K562 (cell line): ENCODE results near the gene POLD4. TPM values are rescaled to one million over a fixed set of nuclear protein-coding genes. Genes with fewer than 3 reads are reported as not detected.
A peak's percentile ranks its signal among the peaks of the same experiment; 100 is the strongest.

Experiments
- ADNP ChIP-seq: fragments of 200-800 bp; sonication (Bioruptor generic); IDR thresholded peaks from 2 replicates; pipeline ENCODE4 v1.6.1; 2016; ENCODE audit warnings: missing genetic modification characterization, missing compliant biosample characterization
- ASH1L ChIP-seq: fragments of 450-650 bp; IDR thresholded peaks from 2 replicates; pipeline ENCODE4 v1.6.1; 2018; ENCODE audit warnings: borderline replicate concordance, mild to moderate bottlenecking, low read depth; ENCODE audit not compliant: partially characterized antibody
- DPF2 ChIP-seq: fragments of 450-650 bp; IDR thresholded peaks from 2 replicates; pipeline ENCODE4 v1.6.1; 2016
- GTF3C2 ChIP-seq: IDR thresholded peaks from 3 replicates; pipeline ENCODE4 v1.6.1; 2011; ENCODE audit warnings: borderline replicate concordance, mild to moderate bottlenecking, moderate library complexity; ENCODE audit not compliant: insufficient read length; ENCODE audit errors: extremely low read depth
- OTX1 ChIP-seq: fragments of 450-650 bp; formaldehyde crosslinking; IDR thresholded peaks from 2 replicates; pipeline ENCODE4 v1.4.0; 2022; ENCODE audit warnings: mild to moderate bottlenecking
- PCBP1 ChIP-seq: fragments of 200-400 bp; formaldehyde crosslinking; IDR thresholded peaks from 2 replicates; pipeline ENCODE4 v1.6.1; 2018; ENCODE audit warnings: mild to moderate bottlenecking, low read depth, low read length; ENCODE audit not compliant: poor library complexity, severe bottlenecking
- SAFB2 ChIP-seq: fragments of 200-400 bp; formaldehyde crosslinking; IDR thresholded peaks from 2 replicates; pipeline ENCODE4 v1.6.1; 2018; ENCODE audit warnings: borderline replicate concordance, low read length, low read depth, moderate library complexity; ENCODE audit not compliant: severe bottlenecking
- WHSC1 ChIP-seq: IDR thresholded peaks from one replicate; pipeline ENCODE4 v1.6.1; 2012; ENCODE audit warnings: low read length, control low read depth, inconsistent platforms
- ZBTB2 ChIP-seq: fragments of 450-650 bp; IDR thresholded peaks from 2 replicates; pipeline ENCODE4 v1.6.1; 2016; ENCODE audit warnings: antibody characterized with exemption
- ZNF121 ChIP-seq: sonication (generic); formaldehyde crosslinking; conservative IDR thresholded peaks from 2 replicates; pipeline ENCODE4 v1.8.0; 2022; ENCODE audit warnings: missing genetic modification reagents
- ZNF780A ChIP-seq: fragments of 250-450 bp; sonication (Bioruptor Pico); IDR thresholded peaks from 2 replicates; pipeline ENCODE4 v1.5.0; 2021; ENCODE audit warnings: mild to moderate bottlenecking
- polyA plus RNA-seq, 8 experiments: library from polyadenylated mRNA; depleted of rRNA in 4 of 8; stranded (reverse) in 5 of 8; unstranded in 3 of 8; fragments of >200 nt; fragmentation: Nextera tagmentation in 2 of 8; fragmentation: Illumina TruSeq in 1 of 8; extraction: Ambion mirVana in 2 of 8; extraction: Trizol in 1 of 8; gene quantifications; 2 replicates each; pipeline versions ENCODE4 v1.2.1 to v1.2.3, GENCODE V29; 2011 to 2014; ENCODE audit warnings: inconsistent platforms in 1 of 8, missing spikeins in 1 of 8
- total RNA-seq, 7 experiments: library from RNA; depleted of rRNA in 6 of 7; stranded (reverse); fragments of >200 nt in 6 of 7; fragmentation: Illumina TruSeq in 2 of 7; extraction: Trizol in 2 of 7; gene quantifications; 2 replicates each; pipeline versions ENCODE4 v1.2.1 to v1.2.3, GENCODE V29; 2011 to 2021; ENCODE audit warnings: low replicate concordance in 1 of 7
- TF ChIP-seq, protein P1 (sequence below), 2 experiments: fragments of 200-800 bp in 1 of 2; sonication (Bioruptor generic) in 1 of 2; sonication (generic) in 1 of 2; formaldehyde crosslinking in 1 of 2; IDR thresholded peaks in 1 of 2; conservative IDR thresholded peaks in 1 of 2; 2 replicates each; pipeline versions ENCODE4 v1.5.0 to v1.6.1; 2016 to 2020; ENCODE audit warnings: missing compliant biosample characterization in 1 of 2, missing genetic modification characterization in 1 of 2, missing genetic modification reagents in 1 of 2
- TF ChIP-seq, protein P2 (sequence below): sonication (generic); formaldehyde crosslinking; IDR thresholded peaks from 2 replicates; pipeline ENCODE4 v1.8.0; 2022; ENCODE audit warnings: mild to moderate bottlenecking, missing genetic modification reagents, borderline replicate concordance

POLD4 gene
- total and polyA plus RNA-seq, 9 of the 15 experiments (the other 6 are each of a cell fraction or from before 2014, with no cell fraction given), result 5.8 to 64.5 (median 18.3) TPM

DNA sequence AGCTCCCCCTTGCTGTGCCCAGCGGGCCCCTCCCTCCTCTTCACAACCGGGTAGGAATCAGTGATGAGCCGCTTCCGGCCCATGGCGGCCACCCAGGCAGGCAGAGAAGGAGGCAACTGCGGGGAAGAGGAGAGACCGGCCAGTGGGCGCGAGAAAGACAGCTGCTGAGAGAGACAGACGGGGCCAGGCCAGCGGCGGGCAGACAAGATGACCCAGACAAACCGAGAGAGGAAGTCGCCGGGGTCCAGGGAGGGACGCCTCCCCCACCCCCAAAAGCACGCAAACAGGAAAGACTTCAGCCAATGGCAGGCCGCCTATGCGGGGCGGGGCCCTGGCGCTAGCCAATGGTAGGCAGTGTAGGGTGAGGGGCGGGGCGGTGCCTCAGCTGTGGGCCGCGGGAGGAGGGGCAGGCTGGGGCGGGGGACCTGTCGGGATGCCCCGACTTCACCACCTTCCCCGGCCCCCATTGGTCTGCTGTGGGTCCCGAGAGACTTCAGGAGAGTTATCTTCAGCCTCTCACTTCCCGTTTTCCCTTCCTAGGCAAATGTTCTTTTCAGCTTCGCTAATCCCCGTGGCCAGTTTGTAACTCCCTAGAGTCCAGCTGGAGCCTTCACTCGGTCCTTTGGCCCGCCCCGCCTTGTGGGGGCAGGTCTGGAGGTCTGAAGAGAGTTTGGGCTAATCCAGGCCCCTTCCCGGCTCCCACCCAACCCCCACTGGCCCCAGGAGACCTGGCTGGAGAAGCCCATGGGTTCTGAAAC is at the start of gene POLD4 (continued):
- TF ChIP-seq GTF3C2 (no peak), DPF2 (peak; percentile 30; the same call in 1 of the 2 replicates), ZNF121 (no peak), WHSC1 (no peak), ZNF780A (CRISPR knock-in tag) (no peak), SAFB2 (no peak), PCBP1 (no peak), ADNP (no peak), ASH1L (peak; percentile 80), OTX1 (CRISPR knock-in tag) (no peak), ZBTB2 (no peak)
- TF ChIP-seq, protein P1, sequence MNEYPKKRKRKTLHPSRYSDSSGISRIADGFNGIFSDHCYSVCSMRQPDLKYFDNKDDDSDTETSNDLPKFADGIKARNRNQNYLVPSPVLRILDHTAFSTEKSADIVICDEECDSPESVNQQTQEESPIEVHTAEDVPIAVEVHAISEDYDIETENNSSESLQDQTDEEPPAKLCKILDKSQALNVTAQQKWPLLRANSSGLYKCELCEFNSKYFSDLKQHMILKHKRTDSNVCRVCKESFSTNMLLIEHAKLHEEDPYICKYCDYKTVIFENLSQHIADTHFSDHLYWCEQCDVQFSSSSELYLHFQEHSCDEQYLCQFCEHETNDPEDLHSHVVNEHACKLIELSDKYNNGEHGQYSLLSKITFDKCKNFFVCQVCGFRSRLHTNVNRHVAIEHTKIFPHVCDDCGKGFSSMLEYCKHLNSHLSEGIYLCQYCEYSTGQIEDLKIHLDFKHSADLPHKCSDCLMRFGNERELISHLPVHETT (CRISPR knock-in tag; conservative IDR thresholded peaks at IDR 0.05 in 1 of 2, IDR thresholded peaks at IDR 0.05 in 1 of 2), result no peak
- TF ChIP-seq, protein P2, sequence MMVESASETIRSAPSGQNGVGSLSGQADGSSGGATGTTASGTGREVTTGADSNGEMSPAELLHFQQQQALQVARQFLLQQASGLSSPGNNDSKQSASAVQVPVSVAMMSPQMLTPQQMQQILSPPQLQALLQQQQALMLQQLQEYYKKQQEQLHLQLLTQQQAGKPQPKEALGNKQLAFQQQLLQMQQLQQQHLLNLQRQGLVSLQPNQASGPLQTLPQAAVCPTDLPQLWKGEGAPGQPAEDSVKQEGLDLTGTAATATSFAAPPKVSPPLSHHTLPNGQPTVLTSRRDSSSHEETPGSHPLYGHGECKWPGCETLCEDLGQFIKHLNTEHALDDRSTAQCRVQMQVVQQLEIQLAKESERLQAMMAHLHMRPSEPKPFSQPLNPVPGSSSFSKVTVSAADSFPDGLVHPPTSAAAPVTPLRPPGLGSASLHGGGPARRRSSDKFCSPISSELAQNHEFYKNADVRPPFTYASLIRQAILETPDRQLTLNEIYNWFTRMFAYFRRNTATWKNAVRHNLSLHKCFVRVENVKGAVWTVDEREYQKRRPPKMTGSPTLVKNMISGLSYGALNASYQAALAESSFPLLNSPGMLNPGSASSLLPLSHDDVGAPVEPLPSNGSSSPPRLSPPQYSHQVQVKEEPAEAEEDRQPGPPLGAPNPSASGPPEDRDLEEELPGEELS, result no peak
